CD14-positive monocyte (primary cell): ENCODE data around the gene HLA-DMB. TPM values are rescaled to one million over a fixed set of nuclear protein-coding genes. Genes with fewer than 3 reads are reported as not detected.
A peak's percentile ranks its signal among the peaks of the same experiment; 100 is the strongest.
"Not testable (repeated sequence)": the region's sequence is repeated elsewhere in the genome, so short reads cannot be mapped to it uniquely, and the experiment has no call there.

Experiments used
- DNase-seq, 3 donors: peaks; one replicate each; pipeline ENCODE4 v3.0.0-alpha.2; 2011 to 2022
- H2AFZ ChIP-seq: 2 replicates; pipeline ENCODE4 v1.6.0; 2012; ENCODE audit warnings: mild to moderate bottlenecking, low read depth, low read length, inconsistent platforms; ENCODE audit not compliant: insufficient read depth, poor library complexity, severe bottlenecking
- H3K27ac ChIP-seq, 2 donors: 1 replicate in 1 of 2; 2 replicates in 1 of 2; pipeline ENCODE4 v1.5.1; 2012 to 2013; ENCODE audit warnings: low read length in 2 of 2, control low read depth in 1 of 2, inconsistent platforms in 1 of 2, low read depth in 1 of 2, mild to moderate bottlenecking in 1 of 2
- H3K27me3 ChIP-seq, 2 donors: one replicate each; pipeline versions ENCODE4 v1.6.0 to v1.6.1; 2011 to 2013; ENCODE audit warnings: low read length in 2 of 2; ENCODE audit not compliant: control insufficient read depth in 2 of 2, insufficient read depth in 2 of 2
- H3K36me3 ChIP-seq, 2 donors: replicated peaks in 1 of 2; 1 replicate in 1 of 2; 2 replicates in 1 of 2; pipeline versions ENCODE4 v1.5.1 to v1.6.1; 2012 to 2013; ENCODE audit warnings: low read length in 2 of 2, control low read depth in 1 of 2, inconsistent platforms in 1 of 2, mild to moderate bottlenecking in 1 of 2; ENCODE audit not compliant: insufficient read depth in 2 of 2, control insufficient read depth in 1 of 2
- H3K4me1 ChIP-seq, 2 donors: 1 replicate in 1 of 2; 2 replicates in 1 of 2; pipeline versions ENCODE4 v1.5.1 to v1.6.1; 2012 to 2013; ENCODE audit warnings: low read length in 2 of 2, control low read depth in 1 of 2, inconsistent platforms in 1 of 2, mild to moderate bottlenecking in 1 of 2, moderate library complexity in 1 of 2; ENCODE audit not compliant: insufficient read depth in 2 of 2, control insufficient read depth in 1 of 2
- H3K4me2 ChIP-seq: replicated peaks from 2 replicates; pipeline ENCODE3; 2012; ENCODE audit warnings: low read length, moderate library complexity, mild to moderate bottlenecking; ENCODE audit not compliant: poor library complexity, severe bottlenecking; ENCODE audit errors: extremely low read depth
- H3K4me3 ChIP-seq, 3 experiments: fragments of 200-600 bp in 1 of 3; sonication (generic) in 1 of 3; replicated peaks in 1 of 3; 1 replicate in 2 of 3; 2 replicates in 1 of 3; pipeline ENCODE4 v1.5.1; 2011 to 2013; ENCODE audit warnings: low read length in 3 of 3, mild to moderate bottlenecking in 3 of 3, control low read depth in 2 of 3, low read depth in 2 of 3, inconsistent platforms in 1 of 3, moderate library complexity in 1 of 3
- H3K79me2 ChIP-seq: 2 replicates; pipeline ENCODE4 v1.6.0; 2012; ENCODE audit warnings: mild to moderate bottlenecking, control low read depth, inconsistent platforms, low read length, moderate library complexity; ENCODE audit not compliant: insufficient read depth
- H3K9ac ChIP-seq: 2 replicates; pipeline ENCODE4 v1.6.0; 2017; ENCODE audit warnings: low read length, mild to moderate bottlenecking; ENCODE audit not compliant: insufficient read depth, poor library complexity, severe bottlenecking
- H3K9me3 ChIP-seq, 2 donors: replicated peaks in 1 of 2; 1 replicate in 1 of 2; 2 replicates in 1 of 2; pipeline versions ENCODE4 v1.5.1 to v1.6.1; 2012 to 2013; ENCODE audit warnings: low read length in 2 of 2, control low read depth in 1 of 2; ENCODE audit not compliant: control insufficient read depth in 1 of 2, insufficient read depth in 1 of 2
- H4K20me1 ChIP-seq: 2 replicates; pipeline ENCODE4 v1.6.0; 2012; ENCODE audit warnings: mild to moderate bottlenecking, low read length, control low read depth, moderate library complexity; ENCODE audit not compliant: insufficient read depth
- H3K27ac Mint-ChIP-seq, 7 donors: one replicate each; pipeline ENCODE4 v1.8.0; 2020; ENCODE audit warnings: mild to moderate bottlenecking in 7 of 7, mixed read lengths in 7 of 7, moderate library complexity in 6 of 7, inconsistent platforms in 2 of 7
- H3K27me3 Mint-ChIP-seq, 3 donors: one replicate each; pipeline ENCODE4 v1.8.0; 2021 to 2022; ENCODE audit warnings: low read depth in 3 of 3, mild to moderate bottlenecking in 3 of 3, mixed read lengths in 3 of 3, moderate library complexity in 3 of 3, inconsistent platforms in 1 of 3
- H3K36me3 Mint-ChIP-seq, 2 donors: one replicate each; pipeline ENCODE4 v1.8.0; 2020; ENCODE audit warnings: mixed read lengths in 2 of 2, inconsistent platforms in 1 of 2, mild to moderate bottlenecking in 1 of 2
- H3K4me1 Mint-ChIP-seq: one replicate; pipeline ENCODE4 v1.8.0; 2020; ENCODE audit warnings: mild to moderate bottlenecking, mixed read lengths
- H3K4me3 Mint-ChIP-seq, 2 donors: one replicate each; pipeline ENCODE4 v1.8.0; 2020; ENCODE audit warnings: mild to moderate bottlenecking in 2 of 2, mixed read lengths in 2 of 2, moderate library complexity in 1 of 2
- H3K9me3 Mint-ChIP-seq, 7 donors: one replicate each; pipeline ENCODE4 v1.8.0; 2020 to 2022; ENCODE audit warnings: mixed read lengths in 7 of 7, mild to moderate bottlenecking in 6 of 7, moderate library complexity in 6 of 7, inconsistent platforms in 2 of 7
- WGBS: methylation state at CpG from one replicate; pipeline ENCODE4 v1.1.5; 2013; ENCODE audit warnings: missing lambda C conversion rate; ENCODE audit not compliant: insufficient coverage; 5-methylcytosine and 5-hydroxymethylcytosine counted together
- intact Hi-C, 2 donors: fragments of 100-400 bp; cut with micrococcal nuclease; formaldehyde crosslinking; loops; one replicate each; pipeline versions ENCODE4 v1.15.0 to v1.15.1; 2023
- polyA plus RNA-seq, 3 donors: library from polyadenylated mRNA; depleted of rRNA in 1 of 3; unstranded in 2 of 3; stranded (reverse) in 1 of 3; fragments of 300-500 nt in 2 of 3; fragments of >200 nt in 1 of 3; fragmentation: Illumina TruSeq in 2 of 3; gene quantifications; 1 replicate in 2 of 3; 2 replicates in 1 of 3; pipeline ENCODE4 v1.2.3, GENCODE V29; 2012 to 2021
- TF ChIP-seq, protein P1 (sequence below): fragments of 200-600 bp; IDR thresholded peaks from one replicate; pipeline ENCODE4 v1.8.0; 2022; ENCODE audit warnings: antibody characterized with exemption, mild to moderate bottlenecking

Gene HLA-DMB
- polyA plus RNA-seq, 3 donors: 510 to 924 (median 726) TPM

DNA sequence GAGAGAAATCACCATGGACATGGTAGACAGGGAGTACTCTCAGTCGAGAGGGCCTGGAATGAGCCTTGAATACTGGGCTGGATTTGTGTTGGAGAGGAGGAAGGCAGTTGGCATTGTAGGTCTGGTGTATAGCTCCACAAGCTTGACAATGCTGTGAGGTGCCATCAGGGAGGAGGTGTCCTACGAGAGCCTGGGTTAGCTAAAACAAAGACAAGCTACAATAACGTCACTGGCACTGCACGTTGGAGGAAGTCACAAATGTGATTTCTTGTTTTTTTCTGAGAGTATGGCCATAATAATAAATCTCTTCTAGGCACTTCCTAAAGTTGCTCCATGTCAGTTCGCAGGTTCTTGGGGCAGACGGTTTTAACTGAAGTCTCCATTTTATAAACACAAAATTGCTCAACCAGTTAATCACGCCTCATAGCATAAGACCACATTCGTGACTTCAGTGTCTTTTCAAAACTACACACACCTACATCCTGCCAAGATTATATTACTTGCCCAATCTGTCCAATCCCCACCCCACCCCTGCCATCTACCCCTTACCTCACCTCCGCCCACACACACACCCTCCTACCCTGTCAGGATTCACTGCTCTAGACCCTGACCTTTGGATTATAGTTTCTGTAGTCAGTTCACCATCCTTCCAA lies 4.4 kb upstream of the HLA-DMB start:
- H3K27me3 Mint-ChIP-seq: peaks cover 0 to 4% (median 2%) of the 10 kb centered on the region in 3 donors
- TF ChIP-seq, protein P1, sequence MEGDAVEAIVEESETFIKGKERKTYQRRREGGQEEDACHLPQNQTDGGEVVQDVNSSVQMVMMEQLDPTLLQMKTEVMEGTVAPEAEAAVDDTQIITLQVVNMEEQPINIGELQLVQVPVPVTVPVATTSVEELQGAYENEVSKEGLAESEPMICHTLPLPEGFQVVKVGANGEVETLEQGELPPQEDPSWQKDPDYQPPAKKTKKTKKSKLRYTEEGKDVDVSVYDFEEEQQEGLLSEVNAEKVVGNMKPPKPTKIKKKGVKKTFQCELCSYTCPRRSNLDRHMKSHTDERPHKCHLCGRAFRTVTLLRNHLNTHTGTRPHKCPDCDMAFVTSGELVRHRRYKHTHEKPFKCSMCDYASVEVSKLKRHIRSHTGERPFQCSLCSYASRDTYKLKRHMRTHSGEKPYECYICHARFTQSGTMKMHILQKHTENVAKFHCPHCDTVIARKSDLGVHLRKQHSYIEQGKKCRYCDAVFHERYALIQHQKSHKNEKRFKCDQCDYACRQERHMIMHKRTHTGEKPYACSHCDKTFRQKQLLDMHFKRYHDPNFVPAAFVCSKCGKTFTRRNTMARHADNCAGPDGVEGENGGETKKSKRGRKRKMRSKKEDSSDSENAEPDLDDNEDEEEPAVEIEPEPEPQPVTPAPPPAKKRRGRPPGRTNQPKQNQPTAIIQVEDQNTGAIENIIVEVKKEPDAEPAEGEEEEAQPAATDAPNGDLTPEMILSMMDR: no peak
- peaks cover 13 to 22% of the 10 kb centered on the region in 2 donors for H3K36me3 ChIP-seq
- H3K9me3 ChIP-seq: no peaks in the 10 kb centered on the region
- peaks cover 29% of the 10 kb centered on the region in 2 donors for H3K36me3 Mint-ChIP-seq
- DNase-seq: peak; percentile 79 to 92 (median 87)
- peaks cover 67% of the 10 kb centered on the region for H3K79me2 ChIP-seq
- H3K9ac ChIP-seq: peak overlapping the region; percentile 47
- peaks cover 91% of the 10 kb centered on the region for H3K4me1 Mint-ChIP-seq
- no peaks in the 10 kb centered on the region for H3K27me3 ChIP-seq
- H3K4me3 Mint-ChIP-seq: peak overlapping the region; percentile 86 to 97
- intact Hi-C loops: no loop called here
- WGBS: 12% methylated on average over 6 of the region's 9 CpGs
- peaks cover 0 to 1% (median 0%) of the 10 kb centered on the region in 7 donors for H3K9me3 Mint-ChIP-seq
- H4K20me1 ChIP-seq: no peaks in the 10 kb centered on the region
- H3K27ac Mint-ChIP-seq: peak overlapping the region; percentile 98 to 100 (median 99)
- peak overlapping the region; percentile 18 for H2AFZ ChIP-seq
- peak overlapping the region; percentile 81 for H3K4me2 ChIP-seq
- H3K4me3 ChIP-seq: peak overlapping the region in 2 of 3 experiments; percentile 78 to 89
- H3K4me1 ChIP-seq: peaks cover 88 to 95% of the 10 kb centered on the region in 2 donors
- H3K27ac ChIP-seq: peak overlapping the region; percentile 89 to 92

DNA sequence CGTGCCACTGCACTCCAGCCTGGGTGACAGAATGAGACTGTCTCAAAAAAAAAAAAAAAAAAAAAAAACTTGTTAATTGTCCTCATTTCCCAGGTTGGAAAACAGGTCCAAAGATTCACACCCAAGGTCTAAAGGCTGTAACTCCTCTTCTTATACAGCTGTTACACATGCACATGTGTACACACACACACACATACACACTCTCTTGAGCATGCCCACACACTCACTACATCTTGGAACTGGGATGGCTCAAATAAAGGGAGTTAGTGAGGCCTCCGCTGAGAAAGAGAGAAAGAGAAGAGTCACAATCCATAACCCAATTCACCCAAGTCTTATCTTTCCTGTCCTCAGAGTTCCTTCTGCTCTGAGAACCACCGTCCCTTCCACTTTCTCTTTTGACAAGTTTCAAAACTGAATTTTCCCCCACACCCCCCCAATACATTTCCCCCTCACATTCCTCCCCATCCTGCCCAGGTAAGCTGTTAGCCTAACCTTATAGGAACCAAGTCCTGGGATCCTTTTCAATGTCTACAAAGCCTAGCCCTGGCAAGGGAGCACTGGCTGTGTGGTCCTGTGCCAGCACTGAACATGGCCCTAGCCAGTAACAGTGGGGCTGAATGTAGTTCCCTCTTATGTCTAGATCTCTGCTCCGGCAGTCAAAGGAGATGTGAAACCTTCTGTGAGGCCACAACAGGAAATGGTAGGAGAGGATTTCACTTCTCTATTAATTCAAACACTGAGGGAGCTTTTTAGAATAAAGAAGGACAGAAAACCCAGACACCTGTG lies 3.2 kb upstream of the HLA-DMB start:
- peak overlapping the region; percentile 81 for H3K4me2 ChIP-seq

DNA sequence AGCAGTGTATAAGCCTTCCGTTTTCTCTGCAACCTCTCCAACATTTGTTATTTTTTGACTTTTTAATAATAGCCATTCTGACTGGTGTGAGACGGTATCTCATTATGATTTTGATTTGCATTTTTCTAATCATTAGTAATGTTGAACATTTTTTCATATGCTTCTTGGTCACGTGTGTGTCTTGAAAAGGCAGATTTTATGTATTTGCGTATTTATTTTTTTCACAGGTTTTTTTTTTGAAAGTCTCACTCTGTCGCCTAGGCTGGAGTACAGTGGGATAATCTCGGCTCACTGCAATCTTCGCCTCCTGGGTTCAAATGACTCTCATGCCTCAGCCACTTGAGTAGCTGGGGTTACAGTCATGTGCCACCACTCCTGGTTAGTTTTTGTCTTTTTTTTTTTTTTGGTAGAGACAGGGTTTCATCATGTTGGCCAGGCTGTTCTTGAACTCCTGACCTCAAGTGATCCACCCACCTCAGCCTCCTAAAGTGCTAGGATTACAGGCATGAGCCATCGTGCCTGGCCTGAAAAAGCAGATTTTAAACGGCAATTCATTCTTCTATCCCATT lies 1.8 kb upstream of the HLA-DMB start:
- H3K9me3 Mint-ChIP-seq, H4K20me1 ChIP-seq, intact Hi-C loops, H3K27me3 ChIP-seq, H3K9me3 ChIP-seq, H2AFZ ChIP-seq, DNase-seq, H3K9ac ChIP-seq, H3K27me3 Mint-ChIP-seq: not testable (repeated sequence)
- Mint-ChIP-seq H3K4me1 (peaks cover 84% of the 10 kb centered on the region), H3K27ac (peak overlapping the region; percentile 98 to 100 (median 99)), H3K36me3 (peaks cover 16 to 18% of the 10 kb centered on the region in 2 donors), H3K4me3 (peak overlapping the region; percentile 86 to 97)
- peaks cover 86 to 95% of the 10 kb centered on the region in 2 donors for H3K4me1 ChIP-seq
- peak overlapping the region; percentile 81 for H3K4me2 ChIP-seq
- H3K27ac ChIP-seq: peak overlapping the region; percentile 89 to 92
- H3K79me2 ChIP-seq: peaks cover 67% of the 10 kb centered on the region
- WGBS: 40% methylated on average over 1 of the region's 9 CpGs
- peak overlapping the region in 1 of 3 experiments; percentile 78 for H3K4me3 ChIP-seq
- H3K36me3 ChIP-seq: peaks cover 8 to 11% of the 10 kb centered on the region in 2 donors

More for the DNA sequence above, 3.2 kb upstream of the HLA-DMB start:
- TF ChIP-seq, protein P1: no peak
- H3K27ac Mint-ChIP-seq: peak overlapping the region; percentile 98 to 100 (median 99)
- 0% methylated on average over 2 of the region's 4 CpGs for WGBS
- H3K4me3 ChIP-seq: peak overlapping the region; percentile 46 to 89 (median 78)
- peaks cover 17 to 18% of the 10 kb centered on the region in 2 donors for H3K36me3 Mint-ChIP-seq
- H3K27ac ChIP-seq: peak overlapping the region; percentile 89 to 92
- peaks cover 86% of the 10 kb centered on the region for H3K4me1 Mint-ChIP-seq
- H3K27me3 ChIP-seq: no peaks in the 10 kb centered on the region
- H2AFZ ChIP-seq: peak overlapping the region; percentile 51
- peaks cover 86 to 95% of the 10 kb centered on the region in 2 donors for H3K4me1 ChIP-seq
- no peaks in the 10 kb centered on the region for H3K9me3 ChIP-seq
- DNase-seq: peak; percentile 79 to 92 (median 90)
- peak overlapping the region; percentile 86 to 97 for H3K4me3 Mint-ChIP-seq
- peak overlapping the region; percentile 50 for H3K9ac ChIP-seq
- H3K27me3 Mint-ChIP-seq: peaks cover 0 to 2% (median 2%) of the 10 kb centered on the region in 3 donors
- peaks cover 0 to 1% (median 0%) of the 10 kb centered on the region in 7 donors for H3K9me3 Mint-ChIP-seq
- peaks cover 2 to 10% of the 10 kb centered on the region in 2 donors for H3K36me3 ChIP-seq
- peaks cover 67% of the 10 kb centered on the region for H3K79me2 ChIP-seq
- intact Hi-C loops: no loop called here
- H4K20me1 ChIP-seq: no peaks in the 10 kb centered on the region
